Measurements from ENCODE around the gene ACOD1. TPM values are rescaled to one million over a fixed set of nuclear protein-coding genes. Genes with fewer than 3 reads are reported as not detected.

ACOD1 gene
- total RNA-seq, 1 experiment from 2014 or later = not detected

DNA sequence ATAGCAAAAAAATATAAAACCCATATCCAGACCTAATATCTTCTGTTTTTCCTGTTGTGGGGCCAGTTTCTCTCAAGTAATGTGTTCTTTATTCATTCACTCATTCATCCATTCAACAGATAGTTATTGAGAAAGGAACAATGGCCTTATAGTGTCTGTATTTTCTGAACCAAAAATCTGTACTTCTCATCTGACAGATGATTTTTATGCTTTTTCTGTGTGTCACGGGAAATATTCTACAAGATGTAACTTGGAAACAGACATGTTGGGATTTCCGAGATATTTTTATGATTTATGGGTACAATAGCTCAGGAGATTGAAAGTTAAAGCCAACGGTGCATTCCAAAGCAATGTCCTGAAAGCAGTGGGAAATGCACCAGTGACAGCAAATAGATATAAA, 5.7 kb downstream of the ACOD1 start:
- no CpG with 5 or more reads among the region's 3 CpGs for whole genome bisulfite sequencing (ENCODE audit: extremely low coverage, insufficient read length, low lambda C conversion rate)

More for the DNA sequence above, 5.7 kb downstream of the ACOD1 start:
- no peaks in the 10 kb centered on the region for H3K4me1 Mint-ChIP-seq
- H3K4me3 Mint-ChIP-seq = no peak overlapping the region
- no peak overlapping the region for H2BK12ac ChIP-seq (ENCODE audit: insufficient read length, low read depth, low read length)
- no peaks in the 10 kb centered on the region for H4K20me1 ChIP-seq (ENCODE audit: control insufficient read depth, insufficient read depth, insufficient read length)
- H2BK20ac ChIP-seq (ENCODE audit: low read depth, low read length, poor library complexity, severe bottlenecking) = no peak overlapping the region
- no peak overlapping the region for H2AK5ac ChIP-seq (ENCODE audit: insufficient read length, low read length)
- H3K18ac ChIP-seq (ENCODE audit: insufficient read length, low read depth, low read length) = no peak overlapping the region
- H4K5ac ChIP-seq (ENCODE audit: insufficient read length, low read depth, low read length) = no peak overlapping the region
- H3K23me2 ChIP-seq (ENCODE audit: insufficient read length, low read depth, low read length, poor library complexity, severe bottlenecking) = no peaks in the 10 kb centered on the region
- no peaks in the 10 kb centered on the region for H3K9me3 ChIP-seq (ENCODE audit: control insufficient read depth, low read depth, low read length)
- peaks cover 11 to 12% of the 10 kb centered on the region in 2 experiments for H3K9me3 Mint-ChIP-seq
- H3K14ac ChIP-seq (ENCODE audit: insufficient read depth, low read length) = no peak overlapping the region
- H2BK15ac ChIP-seq (ENCODE audit: low read depth, low read length) = no peak overlapping the region
- no peaks in the 10 kb centered on the region for H3K4me1 ChIP-seq (ENCODE audit: insufficient read depth, low read length)
- no peaks in the 10 kb centered on the region for H3K27me3 ChIP-seq (ENCODE audit: insufficient read depth, low read length)
- H3K23ac ChIP-seq (ENCODE audit: insufficient read length, low read depth, low read length) = no peak overlapping the region
- H2BK120ac ChIP-seq (ENCODE audit: low read depth, low read length, poor library complexity, severe bottlenecking) = no peak overlapping the region
- no peak overlapping the region for H3K9ac ChIP-seq (ENCODE audit: extremely low read depth, insufficient read length, low read length)
- H3K79me2 ChIP-seq (ENCODE audit: insufficient read depth, low read length) = no peaks in the 10 kb centered on the region
- no peak overlapping the region for H3K4ac ChIP-seq (ENCODE audit: low read depth, low read length)
- H3T11ph ChIP-seq (ENCODE audit: low read length) = no peak overlapping the region
- no peak overlapping the region for H2BK5ac ChIP-seq (ENCODE audit: insufficient read length, low read length)
- no peak for TF ChIP-seq CTCF (conservative IDR thresholded peaks at IDR 0.05)
- H3K79me1 ChIP-seq (ENCODE audit: insufficient read depth, low read depth, low read length, poor library complexity, severe bottlenecking) = no peaks in the 10 kb centered on the region
- no peak overlapping the region for H3K4me2 ChIP-seq (ENCODE audit: insufficient read depth, insufficient read length, low read length)
- H4K91ac ChIP-seq (ENCODE audit: insufficient read length, low read depth, low read length) = no peak overlapping the region
- no peak overlapping the region for H3K27ac ChIP-seq (ENCODE audit: insufficient read length, low read depth, low read length)
- no peak overlapping the region for H3K56ac ChIP-seq (ENCODE audit: insufficient read length, low read depth, low read length)
- no peak for DNase-seq
- no peak overlapping the region for H3K27ac Mint-ChIP-seq
- H2AFZ ChIP-seq (ENCODE audit: low read length) = no peak overlapping the region
- peaks cover 2% of the 10 kb centered on the region; the same call in 1 of the 2 replicates for H3K27me3 Mint-ChIP-seq (ENCODE audit: low read depth)
- no peak overlapping the region for H4K8ac ChIP-seq (replicated peaks; ENCODE audit: insufficient read length, low read depth, low read length)
- peaks cover 0 to 8% (median 3%) of the 10 kb centered on the region in 3 experiments; a peak in 5 of 7 replicates for H3K36me3 Mint-ChIP-seq (ENCODE audit: insufficient read depth in 1 of 3, low read depth in 3 of 3)

All from H9 (cell line).